HFFc6 (cell line): ENCODE results near the gene CRISP1. TPM values are rescaled to one million over a fixed set of nuclear protein-coding genes. Genes with fewer than 3 reads are reported as not detected.

ENCODE experiments used
- DNase-seq: peaks from one replicate; pipeline ENCODE4 v3.0.0-alpha.2; 2018
- H3K27ac Mint-ChIP-seq: 2 replicates; pipeline ENCODE4 v1.8.0; 2020; ENCODE audit warnings: mild to moderate bottlenecking, mixed read lengths
- H3K27me3 Mint-ChIP-seq: 2 replicates; pipeline ENCODE4 v1.8.0; 2021; ENCODE audit warnings: mild to moderate bottlenecking, moderate library complexity, mixed read lengths; ENCODE audit not compliant: insufficient read depth
- H3K36me3 Mint-ChIP-seq: 2 replicates; pipeline ENCODE4 v1.8.0; 2021; ENCODE audit warnings: low read depth, mixed read lengths
- H3K4me1 Mint-ChIP-seq: 2 replicates; pipeline ENCODE4 v1.8.0; 2020; ENCODE audit warnings: low read depth, mixed read lengths
- H3K4me3 Mint-ChIP-seq: 2 replicates; pipeline ENCODE4 v1.8.0; 2020; ENCODE audit warnings: mild to moderate bottlenecking, moderate library complexity, mixed read lengths
- H3K9me3 Mint-ChIP-seq: 2 replicates; pipeline ENCODE4 v1.8.0; 2020; ENCODE audit warnings: mild to moderate bottlenecking, mixed read lengths
- total RNA-seq, 6 experiments: library from RNA; stranded (reverse); fragmentation: NEBNext Ultra II Directional; extraction: Animal tissue kit (Norgen Biotek cat#: 25700); gene quantifications; 2 replicates in 1 of 6; 3 replicates in 5 of 6; pipeline ENCODE4 v1.2.3, GENCODE V29; 2021
- TF ChIP-seq, protein P1 (sequence below): fragments of 200-600 bp; sonication (generic); IDR thresholded peaks from 2 replicates; pipeline ENCODE4 v1.5.0; 2021; ENCODE audit warnings: antibody characterized with exemption, mild to moderate bottlenecking

The CRISP1 gene
- total RNA-seq, 6 experiments from 2014 or later, result not detected

DNA sequence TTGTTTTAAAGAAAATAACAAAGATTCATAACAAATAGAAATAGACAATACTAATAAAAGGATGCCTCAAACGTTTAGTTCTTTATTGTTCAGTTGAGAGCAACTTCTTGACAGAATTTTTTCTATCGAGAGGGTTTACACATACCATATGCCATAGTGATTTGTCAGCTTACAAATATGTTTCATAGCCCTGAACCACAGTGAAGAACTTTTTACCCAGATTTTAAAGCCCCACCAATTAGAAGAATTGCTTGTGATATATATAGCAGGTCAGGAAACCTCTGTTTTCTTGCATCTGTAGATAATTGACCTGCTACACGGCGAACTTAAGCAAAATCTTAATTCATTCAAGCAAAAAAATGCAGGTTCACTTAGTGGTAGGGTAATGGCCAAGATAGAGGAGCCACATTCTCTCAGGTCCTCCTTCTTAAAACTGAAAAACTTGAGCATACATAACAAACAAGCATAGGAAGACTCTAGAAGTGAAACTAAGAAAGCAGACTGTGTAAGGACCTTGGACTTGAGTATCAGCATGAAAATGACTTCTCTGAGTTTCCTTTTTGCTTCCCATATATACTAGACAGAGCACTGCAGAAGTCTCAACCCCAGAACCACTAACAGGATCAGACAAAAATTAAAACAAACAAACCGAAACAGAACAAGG, 39.5 kb downstream of the CRISP1 start:
- H3K27me3 Mint-ChIP-seq, result peaks cover 2% of the 10 kb centered on the region; the same call in 1 of the 2 replicates
- TF ChIP-seq, protein P1, sequence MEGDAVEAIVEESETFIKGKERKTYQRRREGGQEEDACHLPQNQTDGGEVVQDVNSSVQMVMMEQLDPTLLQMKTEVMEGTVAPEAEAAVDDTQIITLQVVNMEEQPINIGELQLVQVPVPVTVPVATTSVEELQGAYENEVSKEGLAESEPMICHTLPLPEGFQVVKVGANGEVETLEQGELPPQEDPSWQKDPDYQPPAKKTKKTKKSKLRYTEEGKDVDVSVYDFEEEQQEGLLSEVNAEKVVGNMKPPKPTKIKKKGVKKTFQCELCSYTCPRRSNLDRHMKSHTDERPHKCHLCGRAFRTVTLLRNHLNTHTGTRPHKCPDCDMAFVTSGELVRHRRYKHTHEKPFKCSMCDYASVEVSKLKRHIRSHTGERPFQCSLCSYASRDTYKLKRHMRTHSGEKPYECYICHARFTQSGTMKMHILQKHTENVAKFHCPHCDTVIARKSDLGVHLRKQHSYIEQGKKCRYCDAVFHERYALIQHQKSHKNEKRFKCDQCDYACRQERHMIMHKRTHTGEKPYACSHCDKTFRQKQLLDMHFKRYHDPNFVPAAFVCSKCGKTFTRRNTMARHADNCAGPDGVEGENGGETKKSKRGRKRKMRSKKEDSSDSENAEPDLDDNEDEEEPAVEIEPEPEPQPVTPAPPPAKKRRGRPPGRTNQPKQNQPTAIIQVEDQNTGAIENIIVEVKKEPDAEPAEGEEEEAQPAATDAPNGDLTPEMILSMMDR, result no peak
- H3K9me3 Mint-ChIP-seq, result peaks cover 15% of the 10 kb centered on the region
- no peaks in the 10 kb centered on the region for H3K4me1 Mint-ChIP-seq
- no peaks in the 10 kb centered on the region for H3K36me3 Mint-ChIP-seq
- no peak overlapping the region for H3K4me3 Mint-ChIP-seq
- no peak for DNase-seq
- no peak overlapping the region for H3K27ac Mint-ChIP-seq

GRCh38 chr6:49815166-49815565, 51.2 kb downstream of the CRISP1 start:
- H3K36me3 Mint-ChIP-seq, result no peaks in the 10 kb centered on the region
- no peaks in the 10 kb centered on the region for H3K4me1 Mint-ChIP-seq
- TF ChIP-seq, protein P1, result no peak
- no peak overlapping the region for H3K4me3 Mint-ChIP-seq
- H3K27ac Mint-ChIP-seq, result no peak overlapping the region
- no peak for DNase-seq
- H3K9me3 Mint-ChIP-seq, result peaks cover 23% of the 10 kb centered on the region
- peaks cover 2% of the 10 kb centered on the region; the same call in 1 of the 2 replicates for H3K27me3 Mint-ChIP-seq

GRCh38 chr6:49813248-49813647, 53.1 kb downstream of the CRISP1 start:
- DNase-seq, result no peak
- no peaks in the 10 kb centered on the region for H3K4me1 Mint-ChIP-seq
- no peaks in the 10 kb centered on the region for H3K36me3 Mint-ChIP-seq
- H3K4me3 Mint-ChIP-seq, result no peak overlapping the region
- H3K9me3 Mint-ChIP-seq, result peaks cover 32% of the 10 kb centered on the region
- H3K27me3 Mint-ChIP-seq, result no peaks in the 10 kb centered on the region
- TF ChIP-seq, protein P1, result no peak
- no peak overlapping the region for H3K27ac Mint-ChIP-seq

- Mint-ChIP-seq H3K27me3 (no peaks in the 10 kb centered on the region; the same call in 1 of the 2 replicates), H3K4me3 (no peak overlapping the region), H3K27ac (no peak overlapping the region), H3K4me1 (no peaks in the 10 kb centered on the region), H3K36me3 (no peaks in the 10 kb centered on the region), H3K9me3 (peaks cover 57% of the 10 kb centered on the region)
- TF ChIP-seq, protein P1, result no peak
- DNase-seq, result no peak
Measured at GRCh38 chr6:49806145-49806544, 60.2 kb downstream of the CRISP1 start.

- Mint-ChIP-seq H3K36me3 (no peaks in the 10 kb centered on the region), H3K27me3 (no peaks in the 10 kb centered on the region; the same call in 1 of the 2 replicates), H3K4me1 (no peaks in the 10 kb centered on the region), H3K4me3 (no peak overlapping the region), H3K9me3 (peaks cover 57% of the 10 kb centered on the region), H3K27ac (no peak overlapping the region)
- TF ChIP-seq, protein P1, result no peak
- no peak for DNase-seq
Measured at GRCh38 chr6:49805246-49805645, 61.1 kb downstream of the CRISP1 start.
